H1 (cell line): ENCODE measurements around the gene TBC1D32. TPM values are rescaled to one million over a fixed set of nuclear protein-coding genes. Genes with fewer than 3 reads are reported as not detected.

Source experiments
- CTCF ChIA-PET: fragments of 300-600 bp; sonication (Branson Sonifier 250); formaldehyde crosslinking; loops from one replicate; lab custom pipeline; 2021; ENCODE audit not compliant: partially characterized antibody; lab: Charles Lee
- POLR2A ChIA-PET: fragments of 300-600 bp; sonication (Branson Sonifier 250); formaldehyde crosslinking; loops from one replicate; lab custom pipeline; 2021; ENCODE audit warnings: inconsistent platforms; ENCODE audit not compliant: partially characterized antibody; lab: Charles Lee
- DNase-seq, 2 experiments: peaks; one replicate each; pipeline versions ENCODE4 v3.0.0 to v3.0.0-alpha.2; 2010 to 2022; ENCODE audit warnings: low spot score in 2 of 2, low read depth in 1 of 2, mixed read lengths in 1 of 2
- FAIRE-seq: peaks from 2 replicates; lab custom pipeline; 2011; peaks lifted over from hg19 to GRCh38; lab: Jason Lieb, UNC
- H2AFZ ChIP-seq: 2 replicates; pipeline ENCODE4 v1.8.1; 2012; ENCODE audit warnings: low read length, inconsistent platforms
- H2AK5ac ChIP-seq: 2 replicates; pipeline ENCODE4 v1.6.1; 2013; ENCODE audit warnings: low read depth, low read length
- H2BK120ac ChIP-seq: replicated peaks from 2 replicates; pipeline ENCODE3; 2013; ENCODE audit warnings: low read depth, low read length, inconsistent platforms
- H2BK12ac ChIP-seq: 2 replicates; pipeline ENCODE4 v1.6.1; 2013; ENCODE audit warnings: low read depth, low read length
- H2BK15ac ChIP-seq: 2 replicates; pipeline ENCODE4 v1.6.1; 2013; ENCODE audit warnings: low read length
- H2BK20ac ChIP-seq: 2 replicates; pipeline ENCODE4 v1.6.1; 2013; ENCODE audit warnings: low read length
- H2BK5ac ChIP-seq: 2 replicates; pipeline ENCODE4 v1.6.1; 2013; ENCODE audit warnings: low read depth, low read length
- H3K14ac ChIP-seq: 2 replicates; pipeline ENCODE4 v1.6.1; 2013; ENCODE audit warnings: inconsistent platforms; ENCODE audit not compliant: insufficient read length
- H3K18ac ChIP-seq: 2 replicates; pipeline ENCODE4 v1.6.1; 2013; ENCODE audit warnings: low read length; ENCODE audit errors: extremely low read depth
- H3K23ac ChIP-seq: 2 replicates; pipeline ENCODE4 v1.6.1; 2013; ENCODE audit warnings: inconsistent platforms; ENCODE audit not compliant: insufficient read length
- H3K23me2 ChIP-seq: 2 replicates; pipeline ENCODE4 v1.6.1; 2013; ENCODE audit warnings: low read depth, low read length
- H3K27ac ChIP-seq: 2 replicates; pipeline ENCODE4 v1.6.1; 2011; ENCODE audit warnings: low read depth, low read length, inconsistent platforms
- H3K27me3 ChIP-seq, 4 experiments: replicated peaks in 1 of 4; 1 replicate in 1 of 4; 2 replicates in 3 of 4; pipeline versions ENCODE4 v1.6.1 to v1.8.1; 2011 to 2013; ENCODE audit warnings: low read length in 3 of 4, mild to moderate bottlenecking in 3 of 4, inconsistent platforms in 2 of 4, mixed read lengths in 2 of 4, moderate library complexity in 1 of 4; ENCODE audit not compliant: control insufficient read depth in 3 of 4, insufficient read depth in 3 of 4; ENCODE audit errors: extremely low read depth in 1 of 4
- H3K36me3 ChIP-seq, 4 experiments: 2 replicates each; pipeline versions ENCODE4 v1.6.1 to v1.8.1; 2011 to 2013; ENCODE audit warnings: mild to moderate bottlenecking in 4 of 4, low read length in 3 of 4, moderate library complexity in 2 of 4, control low read depth in 1 of 4, inconsistent platforms in 1 of 4; ENCODE audit not compliant: insufficient read depth in 4 of 4, control insufficient read depth in 2 of 4
- H3K4ac ChIP-seq: replicated peaks from 2 replicates; pipeline ENCODE3; 2013; ENCODE audit warnings: low read length, low read depth, mixed read lengths, inconsistent platforms; ENCODE audit not compliant: insufficient read length
- H3K4me1 ChIP-seq, 4 experiments: replicated peaks in 1 of 4; 1 replicate in 1 of 4; 2 replicates in 3 of 4; pipeline versions ENCODE4 v1.6.1 to v1.8.1; 2011 to 2013; ENCODE audit warnings: low read length in 3 of 4, inconsistent platforms in 2 of 4, mixed read lengths in 1 of 4; ENCODE audit not compliant: insufficient read depth in 4 of 4, control insufficient read depth in 3 of 4
- H3K4me2 ChIP-seq, 2 experiments: 2 replicates each; pipeline versions ENCODE4 v1.6.1 to v1.8.1; 2011 to 2013; ENCODE audit warnings: low read depth in 2 of 2, low read length in 2 of 2, control low read depth in 1 of 2, inconsistent platforms in 1 of 2, mild to moderate bottlenecking in 1 of 2; ENCODE audit not compliant: insufficient read depth in 1 of 2
- H3K4me3 ChIP-seq, 4 experiments: fragments of 200-600, 300-600 bp in 1 of 4; sonication (generic), shearing (Covaris generic), sonication (Bioruptor Twin) in 1 of 4; 2 replicates each; pipeline versions ENCODE4 v1.5.1 to v1.8.1; 2011 to 2016; ENCODE audit warnings: low read length in 4 of 4, low read depth in 3 of 4, control low read depth in 2 of 4, inconsistent platforms in 2 of 4, mild to moderate bottlenecking in 2 of 4, mixed read lengths in 1 of 4, moderate library complexity in 1 of 4; ENCODE audit not compliant: insufficient read depth in 2 of 4; ENCODE audit errors: extremely low read depth in 1 of 4
- H3K56ac ChIP-seq: replicated peaks from 2 replicates; pipeline ENCODE3; 2013; ENCODE audit warnings: low read depth, mild to moderate bottlenecking, mixed read lengths, low read length, inconsistent platforms; ENCODE audit not compliant: insufficient read length
- H3K79me1 ChIP-seq: 2 replicates; pipeline ENCODE4 v1.6.1; 2013; ENCODE audit warnings: low read depth, low read length, control low read depth
- H3K79me2 ChIP-seq, 2 experiments: 2 replicates each; pipeline versions ENCODE4 v1.6.1 to v1.8.1; 2012 to 2013; ENCODE audit warnings: low read length in 2 of 2, mild to moderate bottlenecking in 2 of 2, inconsistent platforms in 1 of 2; ENCODE audit not compliant: insufficient read depth in 2 of 2, control insufficient read depth in 1 of 2
- H3K9ac ChIP-seq, 4 experiments: replicated peaks in 1 of 4; 1 replicate in 1 of 4; 2 replicates in 3 of 4; pipeline versions ENCODE4 v1.6.1 to v1.8.1; 2011 to 2013; ENCODE audit warnings: low read depth in 3 of 4, low read length in 3 of 4, control low read depth in 2 of 4, mild to moderate bottlenecking in 2 of 4, moderate library complexity in 2 of 4, inconsistent platforms in 1 of 4; ENCODE audit errors: extremely low read depth in 1 of 4
- H3K9me3 ChIP-seq, 2 experiments: 2 replicates each; pipeline versions ENCODE4 v1.6.1 to v1.8.1; 2012 to 2013; ENCODE audit warnings: mild to moderate bottlenecking in 2 of 2, moderate library complexity in 2 of 2, control low read depth in 1 of 2, inconsistent platforms in 1 of 2, low read depth in 1 of 2, low read length in 1 of 2, mixed read lengths in 1 of 2; ENCODE audit not compliant: insufficient read depth in 2 of 2
- H4K20me1 ChIP-seq, 2 experiments: replicated peaks in 1 of 2; 2 replicates each; pipeline versions ENCODE3 to v1.8.1; 2011 to 2013; ENCODE audit warnings: inconsistent platforms in 2 of 2, low read length in 2 of 2, mild to moderate bottlenecking in 1 of 2; ENCODE audit not compliant: insufficient read depth in 2 of 2, control insufficient read depth in 1 of 2
- H4K5ac ChIP-seq: 2 replicates; pipeline ENCODE4 v1.6.1; 2013; ENCODE audit warnings: low read length, low read depth, mixed read lengths, inconsistent platforms; ENCODE audit not compliant: insufficient read length
- H4K8ac ChIP-seq: 2 replicates; pipeline ENCODE4 v1.8.0; 2013; ENCODE audit warnings: mild to moderate bottlenecking, moderate library complexity, low read length, inconsistent platforms; ENCODE audit not compliant: insufficient read depth; ENCODE audit errors: extremely low read depth
- H4K91ac ChIP-seq: replicated peaks from 2 replicates; pipeline ENCODE3; 2013; ENCODE audit warnings: low read length, mixed read lengths, inconsistent platforms; ENCODE audit not compliant: insufficient read length
- MAFK ChIP-seq: IDR thresholded peaks from 2 replicates; pipeline ENCODE4 v1.6.1; 2012; ENCODE audit warnings: low read depth, mild to moderate bottlenecking, improper control_type of control experiment, low read length
- SP4 ChIP-seq: IDR thresholded peaks from 2 replicates; pipeline ENCODE4 v1.6.1; 2012; ENCODE audit warnings: low read length, inconsistent platforms
- WGBS, 2 experiments: shearing (Covaris generic) in 1 of 2; methylation state at CpG; one replicate each; pipeline versions ENCODE4 v1.1.6 to v1.1.7; 2013 to 2015; ENCODE audit warnings: low lambda C conversion rate in 2 of 2, mixed read lengths in 2 of 2, inconsistent platforms in 1 of 2, low coverage in 1 of 2, missing lambda C conversion rate in 1 of 2; ENCODE audit not compliant: insufficient replicate concordance in 2 of 2, insufficient coverage in 1 of 2, insufficient read length in 1 of 2; ENCODE audit errors: extremely low coverage in 1 of 2, missing lambda C conversion rate in 1 of 2; 5-methylcytosine and 5-hydroxymethylcytosine counted together
- polyA plus RNA-seq, 7 experiments: library from polyadenylated mRNA; depleted of rRNA in 3 of 7; stranded (reverse) in 5 of 7; unstranded in 2 of 7; fragments of >200 nt in 5 of 7; fragments of 200-250 nt in 2 of 7; gene quantifications; 1 replicate in 5 of 7; 2 replicates in 1 of 7; 4 replicates in 1 of 7; pipeline versions ENCODE4 v1.2.1 to v1.2.3, GENCODE V29; 2011 to 2013; ENCODE audit warnings: missing spikeins in 2 of 7, mixed read lengths in 2 of 7
- total RNA-seq: library from RNA; stranded (reverse); fragmentation: NEBNext Ultra II Directional; extraction: Animal tissue kit (Norgen Biotek cat#: 25700); gene quantifications from 2 replicates; pipeline ENCODE4 v1.2.1, GENCODE V29; 2021
- TF ChIP-seq, protein P1 (sequence below): IDR thresholded peaks from 2 replicates; pipeline ENCODE4 v1.6.1; 2011; ENCODE audit warnings: low read length, improper control_type of control experiment
- TF ChIP-seq, protein P2 (sequence below): IDR thresholded peaks from 2 replicates; pipeline ENCODE4 v1.6.1; 2012; ENCODE audit warnings: low read length, inconsistent platforms

The TBC1D32 gene
- total and polyA plus RNA-seq, 2 of the 8 experiments (the other 6 are each of a cell fraction or from before 2014, with no cell fraction given) = 5.3 to 7.1 TPM

DNA sequence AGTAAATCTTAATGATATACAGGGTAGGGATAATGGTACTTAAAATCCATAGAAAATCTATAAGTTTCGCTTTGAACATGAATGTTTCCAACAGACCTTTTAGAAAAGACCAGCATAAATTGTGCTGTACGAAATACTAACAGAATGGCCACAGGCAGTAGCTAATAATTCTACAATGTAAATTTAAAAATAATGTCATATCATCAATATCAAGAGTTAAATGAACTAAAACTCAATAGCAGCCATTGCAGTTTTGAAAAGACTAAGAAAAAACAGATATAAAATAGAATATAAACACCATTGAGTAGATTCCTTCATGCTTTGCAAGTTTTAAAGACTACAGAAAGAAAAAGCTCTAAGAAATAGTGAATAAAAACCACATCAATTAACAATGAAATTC, 14.7 kb downstream of the TBC1D32 start:
- no peak overlapping the region for H3K9ac ChIP-seq
- H2AFZ ChIP-seq = no peak overlapping the region
- CTCF ChIA-PET = interaction anchor here (0.7 to 4.8 kb wide), 13 partner anchors 9 to 1159 kb away, joined by 3 to 39 read pairs (median 3); partner anchors contain the start of genes GJA1 and TBC1D32
- no peaks in the 10 kb centered on the region for H3K79me1 ChIP-seq
- H3K4ac ChIP-seq = no peak overlapping the region
- H4K8ac ChIP-seq = no peak overlapping the region
- 79% methylated on average over 2 of the region's 2 CpGs; no CpG with 5 or more reads in 1 of the 2 experiments for WGBS, 2 experiments
- TF ChIP-seq SP4 (no peak), MAFK (no peak)
- TF ChIP-seq, protein P1, sequence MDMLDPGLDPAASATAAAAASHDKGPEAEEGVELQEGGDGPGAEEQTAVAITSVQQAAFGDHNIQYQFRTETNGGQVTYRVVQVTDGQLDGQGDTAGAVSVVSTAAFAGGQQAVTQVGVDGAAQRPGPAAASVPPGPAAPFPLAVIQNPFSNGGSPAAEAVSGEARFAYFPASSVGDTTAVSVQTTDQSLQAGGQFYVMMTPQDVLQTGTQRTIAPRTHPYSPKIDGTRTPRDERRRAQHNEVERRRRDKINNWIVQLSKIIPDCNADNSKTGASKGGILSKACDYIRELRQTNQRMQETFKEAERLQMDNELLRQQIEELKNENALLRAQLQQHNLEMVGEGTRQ = no peak
- TF ChIP-seq, protein P2, sequence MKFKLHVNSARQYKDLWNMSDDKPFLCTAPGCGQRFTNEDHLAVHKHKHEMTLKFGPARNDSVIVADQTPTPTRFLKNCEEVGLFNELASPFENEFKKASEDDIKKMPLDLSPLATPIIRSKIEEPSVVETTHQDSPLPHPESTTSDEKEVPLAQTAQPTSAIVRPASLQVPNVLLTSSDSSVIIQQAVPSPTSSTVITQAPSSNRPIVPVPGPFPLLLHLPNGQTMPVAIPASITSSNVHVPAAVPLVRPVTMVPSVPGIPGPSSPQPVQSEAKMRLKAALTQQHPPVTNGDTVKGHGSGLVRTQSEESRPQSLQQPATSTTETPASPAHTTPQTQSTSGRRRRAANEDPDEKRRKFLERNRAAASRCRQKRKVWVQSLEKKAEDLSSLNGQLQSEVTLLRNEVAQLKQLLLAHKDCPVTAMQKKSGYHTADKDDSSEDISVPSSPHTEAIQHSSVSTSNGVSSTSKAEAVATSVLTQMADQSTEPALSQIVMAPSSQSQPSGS = no peak
- H3K27ac ChIP-seq = no peak overlapping the region
- POLR2A ChIA-PET = interaction anchor here (2.0 kb wide), 1 partner anchor 15 kb away, joined by 5 read pairs; the partner anchor contains the start of gene TBC1D32
- H3K27me3 ChIP-seq = no peaks in the 10 kb centered on the region
- no peak overlapping the region for H3K18ac ChIP-seq
- no peak for DNase-seq
- no peaks in the 10 kb centered on the region for H4K20me1 ChIP-seq
- no peaks in the 10 kb centered on the region for H3K4me1 ChIP-seq
- H4K91ac ChIP-seq = no peak overlapping the region
- no peak overlapping the region for H3K56ac ChIP-seq
- no peak overlapping the region for H2BK15ac ChIP-seq
- FAIRE-seq = no peak
- H3K4me3 ChIP-seq = no peak overlapping the region
- H3K4me2 ChIP-seq = no peak overlapping the region
- H3K36me3 ChIP-seq = peaks cover 0 to 6% (median 0%) of the 10 kb centered on the region in 4 experiments; a peak in 2 of 8 replicates
- no peaks in the 10 kb centered on the region for H3K23me2 ChIP-seq
- H3K9me3 ChIP-seq = no peaks in the 10 kb centered on the region
- H2BK20ac ChIP-seq = no peak overlapping the region
- H3K79me2 ChIP-seq = no peaks in the 10 kb centered on the region
- H2BK12ac ChIP-seq = no peak overlapping the region
- H3K23ac ChIP-seq = no peak overlapping the region
- no peak overlapping the region for H3K14ac ChIP-seq
- H2AK5ac ChIP-seq = no peak overlapping the region
- no peak overlapping the region for H4K5ac ChIP-seq
- H2BK5ac ChIP-seq = no peak overlapping the region
- H2BK120ac ChIP-seq = no peak overlapping the region
